ENCODE results near the gene UMAD1. TPM values are rescaled to one million over a fixed set of nuclear protein-coding genes. Genes with fewer than 3 reads are reported as not detected.

Gene UMAD1
- 21.6 TPM for total RNA-seq
- long read RNA-seq, partial matches to known transcripts, result 4 of 41 reads
- long read RNA-seq, other reads (novel, unspliced or antisense), result 36 of 41 reads

DNA sequence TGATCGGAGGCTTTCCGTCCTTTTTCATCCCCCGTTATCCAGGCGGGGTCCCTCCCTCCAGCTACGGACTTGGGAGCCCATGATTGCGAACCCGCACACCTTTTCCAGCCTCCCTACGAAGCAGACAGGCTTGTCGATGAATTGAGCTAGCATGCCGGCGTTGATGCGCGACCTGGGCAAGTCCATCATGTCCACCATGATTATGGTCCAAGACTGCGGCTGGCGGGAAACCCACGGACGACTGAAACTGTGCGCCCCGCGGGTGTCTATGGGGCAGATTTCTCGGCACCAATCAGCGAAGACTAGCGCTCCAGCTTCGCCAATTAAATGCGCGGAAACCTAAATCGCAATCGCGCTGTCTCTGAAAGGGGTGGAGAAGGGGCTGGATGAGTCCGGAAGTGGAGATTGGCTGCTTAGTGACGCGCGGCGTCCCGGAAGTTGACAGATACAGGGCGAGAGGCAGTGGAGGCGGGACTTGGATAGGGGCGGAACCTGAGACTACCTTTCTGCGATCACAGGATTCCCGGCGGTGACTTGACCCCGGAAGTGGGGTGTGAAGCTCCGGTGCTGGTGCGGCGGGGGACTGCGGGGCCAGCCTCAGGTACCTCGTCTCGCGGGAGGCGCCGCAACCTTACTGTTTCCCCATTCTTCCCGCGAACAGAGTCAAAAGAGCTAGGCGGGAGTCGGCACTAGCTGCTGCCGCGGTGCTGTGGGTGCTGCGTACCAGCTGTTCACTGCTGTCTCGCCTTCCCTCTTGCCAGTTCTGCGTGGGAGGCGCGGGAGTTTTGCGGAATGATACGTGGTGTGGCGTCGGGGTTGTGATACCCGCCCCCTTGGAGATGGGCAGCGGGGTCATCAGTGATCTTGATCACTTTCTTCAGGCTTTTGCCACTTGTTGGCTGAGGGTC is at the start of gene UMAD1:
Gene UMAD1 (plus strand): TSS at position 532 of the 908 bp plus-strand sequence. CDS start 32,620 bp downstream, outside the sequence.
- peak; percentile 99 to 100 for ATAC-seq
- intact Hi-C loops (cut with DNase I), result no loop called here
- TF ChIP-seq, protein P1, sequence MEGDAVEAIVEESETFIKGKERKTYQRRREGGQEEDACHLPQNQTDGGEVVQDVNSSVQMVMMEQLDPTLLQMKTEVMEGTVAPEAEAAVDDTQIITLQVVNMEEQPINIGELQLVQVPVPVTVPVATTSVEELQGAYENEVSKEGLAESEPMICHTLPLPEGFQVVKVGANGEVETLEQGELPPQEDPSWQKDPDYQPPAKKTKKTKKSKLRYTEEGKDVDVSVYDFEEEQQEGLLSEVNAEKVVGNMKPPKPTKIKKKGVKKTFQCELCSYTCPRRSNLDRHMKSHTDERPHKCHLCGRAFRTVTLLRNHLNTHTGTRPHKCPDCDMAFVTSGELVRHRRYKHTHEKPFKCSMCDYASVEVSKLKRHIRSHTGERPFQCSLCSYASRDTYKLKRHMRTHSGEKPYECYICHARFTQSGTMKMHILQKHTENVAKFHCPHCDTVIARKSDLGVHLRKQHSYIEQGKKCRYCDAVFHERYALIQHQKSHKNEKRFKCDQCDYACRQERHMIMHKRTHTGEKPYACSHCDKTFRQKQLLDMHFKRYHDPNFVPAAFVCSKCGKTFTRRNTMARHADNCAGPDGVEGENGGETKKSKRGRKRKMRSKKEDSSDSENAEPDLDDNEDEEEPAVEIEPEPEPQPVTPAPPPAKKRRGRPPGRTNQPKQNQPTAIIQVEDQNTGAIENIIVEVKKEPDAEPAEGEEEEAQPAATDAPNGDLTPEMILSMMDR (IDR thresholded peaks at IDR 0.05), result no peak

DNA sequence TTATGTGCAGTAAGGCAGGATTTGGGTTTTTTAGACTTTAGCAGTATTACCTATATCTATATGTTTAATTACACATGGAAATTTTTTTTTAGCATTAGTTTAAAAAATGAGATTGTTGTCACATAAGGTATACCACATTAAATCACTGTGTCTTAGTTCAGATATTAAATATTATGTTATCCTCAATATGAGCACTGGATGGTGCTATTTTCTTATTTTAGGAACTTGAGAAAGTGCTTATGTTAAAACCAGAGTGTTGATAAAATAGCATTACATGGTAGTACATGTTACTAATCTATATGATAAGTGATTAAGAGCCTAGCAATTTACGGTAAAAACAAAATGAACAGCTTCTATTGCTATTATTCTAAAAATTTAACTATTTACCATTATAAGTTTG is 45.1 kb upstream of the UMAD1 start:
- Histone ChIP-seq H3K4me1 (no peaks in the 10 kb centered on the region), H3K27me3 (ENCODE audit: low read depth) (no peaks in the 10 kb centered on the region), H3K27ac (no peak overlapping the region), H3K36me3 (peaks cover 43% of the 10 kb centered on the region), H3K9me3 (no peaks in the 10 kb centered on the region), H3K4me3 (no peak overlapping the region)
- TF ChIP-seq, protein P1 (IDR thresholded peaks at IDR 0.05), result no peak
- peak in 1 of 2 donors; percentile 78 for ATAC-seq
- intact Hi-C loops (cut with DNase I), result no loop called here
- DNase-seq, result no peak

More for the DNA sequence above, at the start of gene UMAD1:
- peaks cover 18% of the 10 kb centered on the region for H3K4me1 ChIP-seq
- no peaks in the 10 kb centered on the region for H3K27me3 ChIP-seq (ENCODE audit: low read depth)
- H3K36me3 ChIP-seq, result peaks cover 14% of the 10 kb centered on the region
- peak; percentile 99 for DNase-seq
- H3K27ac ChIP-seq, result peak within 1 kb of the TSS; percentile 92
- H3K9me3 ChIP-seq, result no peaks in the 10 kb centered on the region
- H3K4me3 ChIP-seq, result peak within 1 kb of the TSS; percentile 79

DNA sequence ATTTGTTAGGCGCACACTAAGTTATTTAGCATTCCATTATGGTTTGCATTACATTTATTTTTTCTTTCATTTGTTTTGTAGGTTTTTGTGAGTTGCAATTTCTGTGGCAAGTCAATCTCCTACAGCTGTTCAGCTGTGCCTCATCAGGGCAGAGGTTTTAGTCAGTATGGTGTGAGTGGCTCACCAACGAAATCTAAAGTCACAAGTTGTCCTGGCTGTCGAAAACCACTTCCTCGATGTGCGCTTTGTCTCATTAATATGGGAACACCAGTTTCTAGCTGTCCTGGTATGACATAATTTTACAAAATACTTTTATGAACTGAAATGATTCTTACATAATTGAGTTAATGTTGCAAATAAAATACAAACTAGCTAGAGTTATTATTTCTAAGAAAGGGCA is 44.4 kb upstream of the UMAD1 start:
- no peaks in the 10 kb centered on the region for H3K27me3 ChIP-seq (ENCODE audit: low read depth)
- TF ChIP-seq, protein P1 (IDR thresholded peaks at IDR 0.05), result no peak
- no peaks in the 10 kb centered on the region for H3K9me3 ChIP-seq
- H3K4me1 ChIP-seq, result no peaks in the 10 kb centered on the region
- peaks cover 38% of the 10 kb centered on the region for H3K36me3 ChIP-seq
- no peak overlapping the region for H3K4me3 ChIP-seq
- DNase-seq, result no peak
- H3K27ac ChIP-seq, result no peak overlapping the region
- ATAC-seq, result peak; percentile 76 to 81
- intact Hi-C loops (cut with DNase I), result no loop called here

DNA sequence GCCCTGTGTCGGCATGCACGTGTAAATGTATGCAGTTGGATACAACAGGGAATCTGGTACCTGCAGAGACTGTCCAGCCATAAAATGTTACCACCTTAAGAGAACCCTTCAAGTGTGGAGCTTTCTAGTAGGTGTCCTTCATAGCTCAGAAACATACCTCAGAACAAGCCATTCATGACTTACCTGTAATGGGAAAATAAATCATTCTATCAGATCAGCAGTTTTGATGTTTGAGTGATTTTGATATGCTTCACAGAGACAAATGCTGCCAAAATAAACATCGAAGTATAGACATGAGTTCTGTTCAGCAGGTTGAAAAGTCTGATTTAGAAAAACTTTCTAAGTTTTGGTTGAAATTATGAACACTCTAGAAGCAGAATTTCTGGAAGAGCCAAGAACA is 33.5 kb upstream of the UMAD1 start:
- no peaks in the 10 kb centered on the region for H3K9me3 ChIP-seq
- no peak overlapping the region for H3K27ac ChIP-seq
- TF ChIP-seq, protein P1 (IDR thresholded peaks at IDR 0.05), result no peak
- DNase-seq (no peak), ATAC-seq (no peak)
- no peaks in the 10 kb centered on the region for H3K27me3 ChIP-seq (ENCODE audit: low read depth)
- no peaks in the 10 kb centered on the region for H3K4me1 ChIP-seq
- intact Hi-C loops (cut with DNase I), result no loop called here
- peaks cover 37% of the 10 kb centered on the region for H3K36me3 ChIP-seq
- H3K4me3 ChIP-seq, result no peak overlapping the region

DNA sequence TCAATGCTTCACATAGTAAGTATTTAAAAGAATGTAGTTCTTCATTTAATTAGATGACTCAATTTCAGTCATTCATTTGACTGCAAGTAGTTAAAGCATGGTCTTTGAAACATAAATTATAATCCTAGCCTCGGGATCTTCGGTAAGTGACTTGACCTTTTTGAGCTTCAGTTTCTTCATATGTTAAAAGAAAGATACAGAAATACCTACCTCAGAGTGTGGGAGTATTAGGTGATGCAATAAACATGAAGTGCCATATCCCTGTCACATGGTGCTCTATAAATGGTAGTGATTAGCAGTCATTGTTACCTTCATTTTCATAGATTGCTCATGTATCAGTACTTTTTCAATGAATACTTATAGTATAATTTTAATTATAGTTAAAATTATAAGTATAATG is 31.2 kb upstream of the UMAD1 start:
- peaks cover 37% of the 10 kb centered on the region for H3K36me3 ChIP-seq
- no peak overlapping the region for H3K27ac ChIP-seq
- TF ChIP-seq, protein P1 (IDR thresholded peaks at IDR 0.05), result no peak
- H3K27me3 ChIP-seq (ENCODE audit: low read depth), result no peaks in the 10 kb centered on the region
- no peaks in the 10 kb centered on the region for H3K4me1 ChIP-seq
- H3K4me3 ChIP-seq, result no peak overlapping the region
- intact Hi-C loops (cut with DNase I), result no loop called here
- H3K9me3 ChIP-seq, result no peaks in the 10 kb centered on the region
- ATAC-seq (no peak), DNase-seq (no peak)
